HEK293 (cell line): ENCODE data around the gene SFSWAP.
"Not testable (repeated sequence)": the region's sequence is repeated elsewhere in the genome, so short reads cannot be mapped to it uniquely, and the experiment has no call there.

Experiments used
- CTCF ChIA-PET: fragments of 350-600 bp; formaldehyde crosslinking; extraction: SDS; loops from one replicate; lab custom pipeline; 2021; ENCODE audit warnings: antibody characterized with exemption; lab: Yijun Ruan, JAX
- POLR2A ChIA-PET: fragments of 300-600 bp; formaldehyde crosslinking; extraction: SDS; loops from one replicate; lab custom pipeline; 2020; ENCODE audit warnings: antibody characterized with exemption, inconsistent platforms; lab: Yijun Ruan, JAX
- H3K27ac ChIP-seq: fragments of 200-500 bp; sonication (Bioruptor generic); 2 replicates; pipeline ENCODE4 v1.5.1; 2014; ENCODE audit warnings: low read depth, low read length, control low read depth, inconsistent platforms; ENCODE audit errors: extremely low read depth
- H3K36me3 ChIP-seq, 2 experiments: fragments of 200-500 bp in 1 of 2; sonication (Bioruptor generic) in 1 of 2; 1 replicate in 1 of 2; 2 replicates in 1 of 2; pipeline ENCODE4 v1.5.1; 2014 to 2017; ENCODE audit warnings: inconsistent platforms in 2 of 2, low read length in 2 of 2; ENCODE audit not compliant: control insufficient read depth in 2 of 2, insufficient read depth in 1 of 2
- H3K4me1 ChIP-seq: fragments of 200-500 bp; sonication (Bioruptor generic); 2 replicates; pipeline ENCODE4 v1.5.1; 2014; ENCODE audit warnings: mild to moderate bottlenecking, low read length, inconsistent platforms; ENCODE audit not compliant: control insufficient read depth, insufficient read depth
- H3K4me3 ChIP-seq: 2 replicates; pipeline ENCODE4 v1.5.1; 2011; ENCODE audit warnings: low read depth, mild to moderate bottlenecking, control low read depth, low read length, moderate library complexity
- H3K9me3 ChIP-seq: fragments of 200-500 bp; sonication (Bioruptor generic); 2 replicates; pipeline ENCODE4 v1.5.1; 2014; ENCODE audit warnings: low read depth, low read length, inconsistent platforms; ENCODE audit not compliant: control insufficient read depth, insufficient read depth
- BCL6B ChIP-seq: fragments of 450-650 bp; formaldehyde crosslinking; IDR thresholded peaks from 2 replicates; pipeline ENCODE4 v1.5.1; 2017; ENCODE audit warnings: missing biosample characterization, missing genetic modification characterization
- EGR2 ChIP-seq: fragments of 450-650 bp; formaldehyde crosslinking; IDR thresholded peaks from 2 replicates; pipeline ENCODE4 v1.5.1; 2016; ENCODE audit warnings: low read depth, missing biosample characterization, missing genetic modification characterization
- GFI1B ChIP-seq: fragments of 450-650 bp; formaldehyde crosslinking; IDR thresholded peaks from 2 replicates; pipeline ENCODE4 v1.5.1; 2016; ENCODE audit warnings: missing biosample characterization, missing genetic modification characterization
- HOXA7 ChIP-seq: sonication (generic); formaldehyde crosslinking; IDR thresholded peaks from 2 replicates; pipeline ENCODE4 v1.8.1; 2022; ENCODE audit warnings: missing genetic modification reagents, borderline replicate concordance
- PRDM4 ChIP-seq: fragments of 450-650 bp; formaldehyde crosslinking; IDR thresholded peaks from 2 replicates; pipeline ENCODE4 v1.5.1; 2017; ENCODE audit warnings: missing biosample characterization, missing genetic modification characterization
- RBAK ChIP-seq: fragments of 450-650 bp; formaldehyde crosslinking; IDR thresholded peaks from 2 replicates; pipeline ENCODE4 v1.5.1; 2016; ENCODE audit warnings: missing biosample characterization, missing genetic modification characterization
- SALL2 ChIP-seq: fragments of 450-650 bp; formaldehyde crosslinking; IDR thresholded peaks from 2 replicates; pipeline ENCODE4 v1.5.0; 2017; ENCODE audit warnings: missing biosample characterization, mild to moderate bottlenecking, missing genetic modification characterization, borderline replicate concordance
- SP2 ChIP-seq: fragments of 450-650 bp; formaldehyde crosslinking; IDR thresholded peaks from 2 replicates; pipeline ENCODE4 v1.5.1; 2016; ENCODE audit warnings: missing biosample characterization, missing genetic modification characterization
- WT1 ChIP-seq: fragments of 450-650 bp; formaldehyde crosslinking; IDR thresholded peaks from 2 replicates; pipeline ENCODE4 v1.5.1; 2016; ENCODE audit warnings: missing biosample characterization, missing genetic modification characterization
- ZNF132 ChIP-seq: fragments of 450-650 bp; formaldehyde crosslinking; IDR thresholded peaks from 2 replicates; pipeline ENCODE4 v1.5.1; 2017; ENCODE audit warnings: missing biosample characterization, missing genetic modification characterization, borderline replicate concordance
- ZNF248 ChIP-seq: fragments of 450-650 bp; formaldehyde crosslinking; IDR thresholded peaks from 2 replicates; pipeline ENCODE4 v1.5.1; 2017; ENCODE audit warnings: missing biosample characterization, missing genetic modification characterization
- ZNF266 ChIP-seq: fragments of 450-650 bp; formaldehyde crosslinking; IDR thresholded peaks from 2 replicates; pipeline ENCODE4 v1.5.1; 2016; ENCODE audit warnings: missing biosample characterization, missing genetic modification characterization, low read depth
- ZNF302 ChIP-seq: fragments of 450-650 bp; formaldehyde crosslinking; IDR thresholded peaks from 2 replicates; pipeline ENCODE4 v1.5.1; 2016; ENCODE audit warnings: missing biosample characterization, missing genetic modification characterization, low read depth
- ZNF473 ChIP-seq: fragments of 450-650 bp; formaldehyde crosslinking; IDR thresholded peaks from 2 replicates; pipeline ENCODE4 v1.5.1; 2017; ENCODE audit warnings: missing biosample characterization, missing genetic modification characterization
- ZNF548 ChIP-seq: fragments of 450-650 bp; formaldehyde crosslinking; IDR thresholded peaks from 2 replicates; pipeline ENCODE4 v1.5.1; 2016; ENCODE audit warnings: missing biosample characterization, missing genetic modification characterization
- ZNF600 ChIP-seq: fragments of 450-650 bp; formaldehyde crosslinking; IDR thresholded peaks from 2 replicates; pipeline ENCODE4 v1.5.1; 2016; ENCODE audit warnings: missing biosample characterization, missing genetic modification characterization
- ZNF621 ChIP-seq: fragments of 450-650 bp; formaldehyde crosslinking; IDR thresholded peaks from 2 replicates; pipeline ENCODE4 v1.5.1; 2017; ENCODE audit warnings: missing biosample characterization, missing genetic modification characterization
- ZNF624 ChIP-seq: fragments of 450-650 bp; formaldehyde crosslinking; IDR thresholded peaks from 2 replicates; pipeline ENCODE4 v1.5.1; 2017; ENCODE audit warnings: missing biosample characterization, missing genetic modification characterization
- ZNF776 ChIP-seq: fragments of 450-650 bp; formaldehyde crosslinking; IDR thresholded peaks from 2 replicates; pipeline ENCODE4 v1.5.0; 2017; ENCODE audit warnings: missing biosample characterization, missing genetic modification characterization, borderline replicate concordance
- ZSCAN16 ChIP-seq: fragments of 450-650 bp; formaldehyde crosslinking; IDR thresholded peaks from 2 replicates; pipeline ENCODE4 v1.5.1; 2016; ENCODE audit warnings: missing biosample characterization, missing genetic modification characterization

Gene SFSWAP

GRCh38 chr12:131744675-131745074 lies 33.8 kb downstream of the SFSWAP start:
- H3K4me3 ChIP-seq, CTCF ChIA-PET: not testable (repeated sequence)
- TF ChIP-seq EGR2 (tag by site-specific recombination): peak; percentile 32; the same call in 1 of the 2 replicates
- TF ChIP-seq, all 188 proteins: peak for 1; not testable (repeated sequence) for 187
- H3K9me3 ChIP-seq, POLR2A ChIA-PET, H3K27ac ChIP-seq, H3K4me1 ChIP-seq: not testable (repeated sequence)
- H3K36me3 ChIP-seq: peaks cover 11 to 89% of the 10 kb centered on the region in 2 experiments

GRCh38 chr12:131745706-131746105 lies 34.8 kb downstream of the SFSWAP start:
- ChIA-PET CTCF (no interaction called here), POLR2A (no interaction called here)
- H3K27ac ChIP-seq: no peak overlapping the region
- TF ChIP-seq SALL2 (tag by site-specific recombination) (no peak), WT1 (no peak), ZNF600 (tag by site-specific recombination) (no peak), ZNF302 (tag by site-specific recombination) (no peak), ZSCAN16 (tag by site-specific recombination) (no peak), BCL6B (no peak)
- H3K4me1 ChIP-seq: no peaks in the 10 kb centered on the region
- no peak overlapping the region for H3K4me3 ChIP-seq
- H3K36me3 ChIP-seq: peaks cover 13 to 89% of the 10 kb centered on the region in 2 experiments; a peak in 2 of 3 replicates
- H3K9me3 ChIP-seq: no peaks in the 10 kb centered on the region

GRCh38 chr12:131747276-131748177 lies 36.6 kb downstream of the SFSWAP start:
- POLR2A ChIA-PET: no interaction called here
- CTCF ChIA-PET: interaction anchor here (0.7 kb wide), 1 partner anchor 11 kb away, joined by 5 read pairs; no protein-coding TSS in a partner anchor
- Histone ChIP-seq H3K36me3 (peaks cover 3 to 90% of the 10 kb centered on the region in 2 experiments; a peak in 1 of 3 replicates), H3K9me3 (no peaks in the 10 kb centered on the region), H3K27ac (no peak overlapping the region), H3K4me3 (no peak overlapping the region), H3K4me1 (no peaks in the 10 kb centered on the region)
- no peak for TF ChIP-seq ZNF621 (tag by site-specific recombination)
- no peak for TF ChIP-seq GFI1B
- no peak for TF ChIP-seq HOXA7 (CRISPR knock-in tag)
- TF ChIP-seq ZNF776 (tag by site-specific recombination): no peak
- TF ChIP-seq ZNF473: no peak
- no peak for TF ChIP-seq ZNF624 (tag by site-specific recombination)
- TF ChIP-seq ZNF548 (tag by site-specific recombination): no peak

- TF ChIP-seq SP2 (tag by site-specific recombination) (no peak), ZNF132 (tag by site-specific recombination) (no peak), HOXA7 (CRISPR knock-in tag) (no peak), PRDM4 (tag by site-specific recombination) (no peak), RBAK (no peak), ZNF248 (tag by site-specific recombination) (no peak), ZNF266 (tag by site-specific recombination) (no peak)
- TF ChIP-seq, all 188 proteins: peak for 0
- Histone ChIP-seq H3K9me3 (no peaks in the 10 kb centered on the region), H3K4me1 (no peaks in the 10 kb centered on the region), H3K27ac (no peak overlapping the region), H3K4me3 (no peak overlapping the region), H3K36me3 (peaks cover 3 to 88% of the 10 kb centered on the region in 2 experiments; a peak in 2 of 3 replicates)
- ChIA-PET POLR2A (no interaction called here), CTCF (no interaction called here)
Measured at GRCh38 chr12:131749618-131750315, 38.9 kb downstream of the SFSWAP start.
